HepG2 (cell line): ENCODE measurements around the gene NEMF. TPM values are rescaled to one million over a fixed set of nuclear protein-coding genes. Genes with fewer than 3 reads are reported as not detected.

ENCODE experiments used
- CC2D1A ChIP-seq: sonication (generic); formaldehyde crosslinking; IDR thresholded peaks from 2 replicates; pipeline ENCODE4 v1.8.1; 2023; ENCODE audit warnings: mild to moderate bottlenecking, missing genetic modification reagents
- CHD2 ChIP-seq: IDR thresholded peaks from 2 replicates; pipeline ENCODE4 v1.6.1; 2011; ENCODE audit warnings: low read depth, low read length, improper control_type of control experiment
- DR1 ChIP-seq: sonication (generic); formaldehyde crosslinking; IDR thresholded peaks from 2 replicates; pipeline ENCODE4 v1.8.0; 2021; ENCODE audit warnings: mild to moderate bottlenecking, missing genetic modification reagents, inconsistent platforms
- GABPA ChIP-seq, 2 experiments: IDR thresholded peaks; 2 replicates each; pipeline ENCODE4 v1.6.1; 2011 to 2016; ENCODE audit warnings: low read depth in 2 of 2, low read length in 1 of 2, missing biosample characterization in 1 of 2, missing genetic modification characterization in 1 of 2
- MEIS2 ChIP-seq: sonication (generic); formaldehyde crosslinking; IDR thresholded peaks from 2 replicates; pipeline ENCODE4 v1.9.0; 2021; ENCODE audit warnings: mild to moderate bottlenecking, missing genetic modification reagents
- MIXL1 ChIP-seq: IDR thresholded peaks from 2 replicates; pipeline ENCODE4 v1.6.1; 2016
- PRDM10 ChIP-seq: sonication (generic); formaldehyde crosslinking; IDR thresholded peaks from 2 replicates; pipeline ENCODE4 v1.4.0; 2020; ENCODE audit warnings: low read depth, missing genetic modification reagents
- SIN3A ChIP-seq: IDR thresholded peaks from 2 replicates; pipeline ENCODE4 v1.6.1; 2011; ENCODE audit warnings: low read depth, mild to moderate bottlenecking, control low read depth, low read length, borderline replicate concordance
- ZBTB2 ChIP-seq: sonication (generic); formaldehyde crosslinking; IDR thresholded peaks from 2 replicates; pipeline ENCODE4 v1.8.0; 2022; ENCODE audit warnings: low read depth, missing genetic modification reagents
- ZNF878 ChIP-seq: sonication (generic); formaldehyde crosslinking; IDR thresholded peaks from 2 replicates; pipeline ENCODE4 v1.8.1; 2023; ENCODE audit warnings: mild to moderate bottlenecking, missing genetic modification reagents, moderate library complexity
- ZNF879 ChIP-seq: sonication (generic); formaldehyde crosslinking; IDR thresholded peaks from 2 replicates; pipeline ENCODE4 v1.8.1; 2023; ENCODE audit warnings: missing genetic modification reagents
- polyA plus RNA-seq, 8 experiments: library from polyadenylated mRNA; depleted of rRNA in 3 of 8; stranded (reverse) in 7 of 8; unstranded in 1 of 8; fragments of >200 nt; fragmentation: Illumina TruSeq in 4 of 8; extraction: Trizol in 4 of 8; gene quantifications; 2 replicates each; pipeline versions ENCODE4 v1.2.1 to v1.2.3, GENCODE V29; 2011 to 2016; ENCODE audit warnings: low read depth in 4 of 8, missing spikeins in 1 of 8, mixed read lengths in 1 of 8; ENCODE audit not compliant: insufficient read depth in 1 of 8
- total RNA-seq, 5 experiments: library from RNA; depleted of rRNA; stranded (reverse); fragments of >200 nt; fragmentation: Illumina TruSeq; extraction: Trizol; gene quantifications; 2 replicates each; pipeline ENCODE4 v1.2.3, GENCODE V29; 2016; ENCODE audit warnings: low read depth in 1 of 5

NEMF gene
- total and polyA plus RNA-seq, 2 of the 13 experiments (the other 11 are each of a cell fraction or from before 2014, with no cell fraction given) = 21.3 to 57.9 TPM

DNA sequence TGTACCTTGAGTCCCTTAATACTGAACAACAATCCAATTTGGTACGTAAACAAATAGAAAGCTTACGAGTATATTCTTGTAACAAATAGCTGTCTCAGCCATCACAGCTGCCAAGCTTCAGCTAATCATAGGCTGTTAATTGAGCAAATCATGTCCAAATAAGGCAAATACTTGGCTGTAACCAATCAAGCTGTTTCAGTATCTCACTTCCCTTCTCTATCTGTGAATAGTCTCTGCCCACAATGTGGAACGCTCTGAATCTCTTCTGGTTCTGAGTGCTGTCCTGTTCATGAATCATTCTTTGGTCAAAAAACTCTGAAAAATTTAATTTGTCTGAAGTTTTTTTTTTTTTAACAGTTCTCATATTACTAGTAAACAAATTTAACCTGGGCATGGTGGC lies 5.8 kb upstream of the NEMF start (continued):
- TF ChIP-seq ZBTB2 (CRISPR knock-in tag) (no peak), MIXL1 (CRISPR knock-in tag) (no peak), CC2D1A (CRISPR knock-in tag) (no peak), PRDM10 (CRISPR knock-in tag) (no peak), ZNF878 (CRISPR knock-in tag) (no peak), SIN3A (no peak), GABPA (IDR thresholded peaks at IDR 0.05; ENCODE audit: low read depth, low read length) (no peak), GABPA (CRISPR knock-in tag; IDR thresholded peaks at IDR 0.05; ENCODE audit: low read depth) (no peak), MEIS2 (CRISPR knock-in tag) (no peak), CHD2 (no peak), DR1 (CRISPR knock-in tag) (no peak), ZNF879 (CRISPR knock-in tag) (no peak)
- TF ChIP-seq, all 625 proteins: peak for 0
